Transverse colon (tissue), 4 donors: Measurements from ENCODE around the gene EBF3. TPM values are rescaled to one million over a fixed set of nuclear protein-coding genes. Genes with fewer than 3 reads are reported as not detected.

Experiments used
- DNase-seq: peaks from one replicate; pipeline ENCODE4 v3.0.0-alpha.2; 2019
- H3K27ac ChIP-seq, 4 donors: fragments of 200-600 bp; sonication (generic); 2 replicates each; pipeline ENCODE4 v1.5.1; 2016 to 2018; ENCODE audit warnings: inconsistent platforms in 4 of 4
- H3K27me3 ChIP-seq: fragments of 200-600 bp; sonication (generic); 2 replicates; pipeline ENCODE4 v1.5.1; 2017; ENCODE audit warnings: inconsistent platforms
- H3K36me3 ChIP-seq, 4 donors: fragments of 200-600 bp; sonication (generic); 2 replicates each; pipeline ENCODE4 v1.5.1; 2017 to 2019; ENCODE audit warnings: inconsistent platforms in 4 of 4
- H3K4me1 ChIP-seq, 4 donors: fragments of 200-600 bp; sonication (generic); 2 replicates each; pipeline ENCODE4 v1.5.1; 2017 to 2020; ENCODE audit warnings: inconsistent platforms in 4 of 4
- H3K4me3 ChIP-seq, 4 donors: fragments of 200-600 bp; sonication (generic); 1 replicate in 1 of 4; 2 replicates in 3 of 4; pipeline versions ENCODE4 v1.5.1 to v1.6.1; 2017 to 2019; ENCODE audit warnings: inconsistent platforms in 4 of 4
- H3K9me3 ChIP-seq, 2 donors: fragments of 200-600 bp; sonication (generic); 2 replicates each; pipeline ENCODE4 v1.5.1; 2017 to 2019; ENCODE audit warnings: inconsistent platforms in 2 of 2
- CTCF ChIP-seq, 5 experiments: fragments of 200-600 bp in 3 of 5; fragments of 450-650 bp in 2 of 5; sonication (generic) in 3 of 5; IDR thresholded peaks; 1 replicate in 2 of 5; 2 replicates in 3 of 5; pipeline ENCODE4 v1.5.1; 2016 to 2017; ENCODE audit warnings: antibody characterized with exemption in 5 of 5, inconsistent platforms in 3 of 5, mild to moderate bottlenecking in 2 of 5, moderate library complexity in 1 of 5
- EP300 ChIP-seq: sonication (generic); formaldehyde crosslinking; IDR thresholded peaks from one replicate; pipeline ENCODE4 v1.6.1; 2017; ENCODE audit warnings: antibody characterized with exemption, low read depth
- POLR2A ChIP-seq: fragments of 450-650 bp; IDR thresholded peaks from one replicate; pipeline ENCODE4 v1.6.1; 2016; ENCODE audit warnings: antibody characterized with exemption, mild to moderate bottlenecking, moderate library complexity
- POLR2AphosphoS5 ChIP-seq, 3 donors: sonication (generic); formaldehyde crosslinking; IDR thresholded peaks; one replicate each; pipeline ENCODE4 v1.6.1; 2016; ENCODE audit warnings: antibody characterized with exemption in 3 of 3
- WGBS, 2 donors: methylation state at CpG; one replicate each; pipeline ENCODE4 v1.1.5; 2018; ENCODE audit warnings: low coverage in 1 of 2; 5-methylcytosine and 5-hydroxymethylcytosine counted together
- in situ Hi-C, 4 donors: fragments of 200-750 bp; cut with MboI; loops; one replicate each; pipeline versions ENCODE4 v1.15.0 to v1.15.1; 2017; ENCODE audit warnings: low sequenced_read_pairs in 3 of 4, low pct_ligation_motif_present in 1 of 4, low pct_unique_long_range_greater_than_20kb in 1 of 4
- intact Hi-C: fragments of 100-400 bp; cut with DNase I; formaldehyde crosslinking; loops from one replicate; pipeline ENCODE4 v1.15.1; 2023; ENCODE audit warnings: low total_unique reads
- total RNA-seq, 4 donors: library from RNA; depleted of rRNA; stranded (reverse); fragments of >200 nt; gene quantifications; one replicate each; pipeline ENCODE4 v1.1.0, GENCODE V29; 2016

Gene EBF3
- total RNA-seq, 4 donors from 2014 or later, result 0.37 to 6.6 (median 1.0) TPM

- intact Hi-C loops (no loop called here), in situ Hi-C loops (no loop called here)
- no peaks in the 10 kb centered on the region for H3K36me3 ChIP-seq
- no peaks in the 10 kb centered on the region for H3K9me3 ChIP-seq
- no peak overlapping the region for H3K4me3 ChIP-seq
- WGBS, 2 donors, result 69 to 71% methylated on average over 4 to 29 of the region's 29 CpGs
- no peak for DNase-seq
- H3K4me1 ChIP-seq, result no peaks in the 10 kb centered on the region
- TF ChIP-seq CTCF (IDR thresholded peaks at IDR 0.05), result no peak
- no peak for TF ChIP-seq POLR2A
- no peak for TF ChIP-seq EP300
- TF ChIP-seq POLR2AphosphoS5 (IDR thresholded peaks at IDR 0.05), result no peak
- no peak overlapping the region for H3K27ac ChIP-seq
- H3K27me3 ChIP-seq, result no peaks in the 10 kb centered on the region
Observed at GRCh38 chr10:129926066-129927055, 37.7 kb downstream of the EBF3 start.

- WGBS, 2 donors, result 66 to 87% methylated on average over 10 to 16 of the region's 16 CpGs
- no peak overlapping the region for H3K27ac ChIP-seq
- intact Hi-C loops (no loop called here), in situ Hi-C loops (no loop called here)
- TF ChIP-seq CTCF (IDR thresholded peaks at IDR 0.05) (no peak), EP300 (no peak), POLR2A (no peak), POLR2AphosphoS5 (IDR thresholded peaks at IDR 0.05) (no peak)
- H3K4me3 ChIP-seq, result no peak overlapping the region
- no peaks in the 10 kb centered on the region for H3K27me3 ChIP-seq
- H3K9me3 ChIP-seq, result no peaks in the 10 kb centered on the region
- H3K4me1 ChIP-seq, result no peaks in the 10 kb centered on the region
- no peaks in the 10 kb centered on the region for H3K36me3 ChIP-seq
- no peak for DNase-seq
Observed at GRCh38 chr10:129924375-129925085, 39.5 kb downstream of the EBF3 start.

GRCh38 chr10:129922598-129923123, 41.4 kb downstream of the EBF3 start:
- Histone ChIP-seq H3K4me1 (no peaks in the 10 kb centered on the region), H3K27me3 (no peaks in the 10 kb centered on the region), H3K36me3 (no peaks in the 10 kb centered on the region), H3K4me3 (no peak overlapping the region), H3K27ac (no peak overlapping the region), H3K9me3 (no peaks in the 10 kb centered on the region)
- intact Hi-C loops, result no loop called here
- WGBS, 2 donors, result 86% methylated on average over 18 of the region's 18 CpGs; no CpG with 5 or more reads in 1 of the 2 donors
- no peak for DNase-seq
- TF ChIP-seq POLR2AphosphoS5 (IDR thresholded peaks at IDR 0.05) (no peak), EP300 (no peak), CTCF (IDR thresholded peaks at IDR 0.05) (no peak), POLR2A (no peak)
- in situ Hi-C loops, result no loop called here
